GM12878 (cell line): ENCODE data around the gene BORCS6. TPM values are rescaled to one million over a fixed set of nuclear protein-coding genes. Genes with fewer than 3 reads are reported as not detected.

Experiments
- ATAC-seq: fragments of 200-7000 bp; cut with Tn5 transposase; 3 replicates; pipeline ENCODE4 v1.9.1; 2020; ENCODE audit warnings: mild to moderate bottlenecking, moderate library complexity
- BruUV-seq: library from RNA; stranded (reverse); fragments of 400-500 nt; replicated peaks from 2 replicates; lab custom pipeline; 2021; lab: Mats Ljungman, UMichigan
- CTCF ChIA-PET: fragments of 300-600 bp; sonication (Branson Sonifier 250); formaldehyde crosslinking; extraction: SDS; loops from one replicate; lab custom pipeline; 2021; ENCODE audit warnings: inconsistent platforms; lab: Yijun Ruan, JAX
- POLR2A ChIA-PET: fragments of 350-600 bp; formaldehyde crosslinking; extraction: SDS; loops from one replicate; lab custom pipeline; 2021; ENCODE audit warnings: inconsistent platforms; lab: Charles Lee
- RAD21 ChIA-PET: fragments of 300-600 bp; sonication (Branson Sonifier 250); formaldehyde crosslinking; loops from one replicate; lab custom pipeline; 2023; ENCODE audit warnings: antibody characterized with exemption; ENCODE audit not compliant: unreplicated experiment; lab: Charles Lee
- SMC1A ChIA-PET: fragments of 300-600 bp; sonication (Branson Sonifier 250); formaldehyde crosslinking; loops from one replicate; lab custom pipeline; 2023; ENCODE audit not compliant: unreplicated experiment, uncharacterized antibody; lab: Charles Lee
- DNase-seq: peaks from one replicate; pipeline ENCODE4 v3.0.0-alpha.2; 2011; ENCODE audit warnings: low read depth, low spot score
- FAIRE-seq: peaks from 3 replicates; lab custom pipeline; 2011; peaks lifted over from hg19 to GRCh38; lab: Jason Lieb, UNC
- H2AFZ ChIP-seq: 2 replicates; pipeline ENCODE4 v1.6.0; 2011; ENCODE audit warnings: low read depth, low read length, control low read depth; ENCODE audit not compliant: control insufficient read depth
- H3K27ac ChIP-seq: 2 replicates; pipeline ENCODE4 v1.5.1; 2011; ENCODE audit warnings: control low read depth; ENCODE audit not compliant: control insufficient read depth, insufficient read depth
- H3K27me3 ChIP-seq, 2 experiments: replicated peaks in 1 of 2; 2 replicates each; pipeline versions ENCODE4 v1.6.0 to v1.6.1; 2011; ENCODE audit warnings: low read length in 1 of 2; ENCODE audit not compliant: control insufficient read depth in 2 of 2, insufficient read depth in 2 of 2
- H3K36me3 ChIP-seq, 2 experiments: 2 replicates each; pipeline ENCODE4 v1.5.1; 2011; ENCODE audit warnings: low read length in 1 of 2; ENCODE audit not compliant: control insufficient read depth in 2 of 2, insufficient read depth in 2 of 2
- H3K4me1 ChIP-seq: 2 replicates; pipeline ENCODE4 v1.6.1; 2011; ENCODE audit warnings: mild to moderate bottlenecking, low read length, moderate library complexity, mixed read lengths; ENCODE audit not compliant: control insufficient read depth, insufficient read depth
- H3K4me2 ChIP-seq: 2 replicates; pipeline ENCODE4 v1.6.0; 2011; ENCODE audit warnings: control low read depth; ENCODE audit not compliant: control insufficient read depth, insufficient read depth
- H3K4me3 ChIP-seq: fragments of 200-600 bp; sonication (generic); 2 replicates; pipeline ENCODE4 v1.5.1; 2016
- H3K79me2 ChIP-seq: 2 replicates; pipeline ENCODE4 v1.6.0; 2011; ENCODE audit warnings: low read length; ENCODE audit not compliant: control insufficient read depth, insufficient read depth
- H3K9ac ChIP-seq: 2 replicates; pipeline ENCODE4 v1.8.0; 2011; ENCODE audit warnings: low read length, control low read depth, mixed read lengths; ENCODE audit not compliant: control insufficient read depth, insufficient read depth
- H3K9me3 ChIP-seq: replicated peaks from 3 replicates; pipeline ENCODE4 v1.5.1; 2011; ENCODE audit warnings: mild to moderate bottlenecking, low read length; ENCODE audit not compliant: control insufficient read depth, insufficient read depth
- H4K20me1 ChIP-seq: 2 replicates; pipeline ENCODE4 v1.6.0; 2011; ENCODE audit not compliant: control insufficient read depth, insufficient read depth
- CREB1 ChIP-seq: IDR thresholded peaks from 2 replicates; pipeline ENCODE4 v1.6.1; 2012; ENCODE audit warnings: low read depth, mild to moderate bottlenecking, inconsistent platforms
- E4F1 ChIP-seq: fragments of 450-650 bp; IDR thresholded peaks from 2 replicates; pipeline ENCODE4 v1.6.1; 2018; ENCODE audit warnings: borderline replicate concordance, mild to moderate bottlenecking; ENCODE audit not compliant: partially characterized antibody
- FOXK2 ChIP-seq: fragments of 450-650 bp; IDR thresholded peaks from 2 replicates; pipeline ENCODE4 v1.6.1; 2017; ENCODE audit warnings: mild to moderate bottlenecking, moderate library complexity
- HSF1 ChIP-seq: fragments of 150-350 bp; IDR thresholded peaks from 2 replicates; pipeline ENCODE4 v1.6.1; 2014; ENCODE audit warnings: mild to moderate bottlenecking, low read depth, low read length
- PML ChIP-seq: IDR thresholded peaks from 2 replicates; pipeline ENCODE4 v1.6.1; 2012; ENCODE audit warnings: low read length, inconsistent platforms
- POU2F2 ChIP-seq: IDR thresholded peaks from 3 replicates; pipeline ENCODE4 v1.6.1; 2011; ENCODE audit warnings: low read depth, mild to moderate bottlenecking, low read length, borderline replicate concordance
- TCF3 ChIP-seq: IDR thresholded peaks from 2 replicates; pipeline ENCODE4 v1.6.1; 2012; ENCODE audit warnings: low read depth, mild to moderate bottlenecking, low read length, borderline replicate concordance; ENCODE audit not compliant: insufficient read depth
- ZNF274 ChIP-seq: IDR thresholded peaks from one replicate; pipeline ENCODE4 v1.8.0; 2011; ENCODE audit not compliant: insufficient read length, insufficient read depth
- WGBS: methylation state at CpG from one replicate; pipeline ENCODE4 v1.1.6; 2016; ENCODE audit warnings: low lambda C conversion rate; ENCODE audit not compliant: insufficient replicate concordance, insufficient coverage; ENCODE audit errors: missing lambda C conversion rate; 5-methylcytosine and 5-hydroxymethylcytosine counted together
- in situ Hi-C: fragments of 300-500 bp; cut with MboI; formaldehyde crosslinking; loops from 9 replicates; pipeline ENCODE4 v1.14.3; 2018; ENCODE audit warnings: mixed read lengths
- intact Hi-C: fragments of 100-400 bp; cut with micrococcal nuclease; formaldehyde crosslinking; loops from one replicate; pipeline ENCODE4 v1.14.2; 2022; ENCODE audit not compliant: unreplicated experiment
- polyA plus RNA-seq, 11 experiments: library from polyadenylated mRNA; depleted of rRNA in 4 of 11; unstranded in 6 of 11; stranded (reverse) in 5 of 11; fragments of >200 nt; fragmentation: Nextera tagmentation in 4 of 11; fragmentation: Illumina TruSeq in 1 of 11; extraction: Ambion mirVana in 4 of 11; extraction: Trizol in 1 of 11; gene quantifications; 1 replicate in 1 of 11; 2 replicates in 10 of 11; pipeline versions ENCODE4 v1.2.1 to v1.2.3, GENCODE V29; 2011 to 2016; ENCODE audit warnings: inconsistent platforms in 2 of 11, missing spikeins in 2 of 11, low read depth in 1 of 11
- total RNA-seq, 4 experiments: library from RNA; depleted of rRNA in 3 of 4; stranded (reverse); fragments of >200 nt in 3 of 4; fragmentation: Illumina TruSeq in 1 of 4; extraction: Trizol in 1 of 4; gene quantifications; 2 replicates each; pipeline versions ENCODE4 v1.2.1 to v1.2.3, GENCODE V29; 2013 to 2021
- TF ChIP-seq, protein P1 (sequence below): fragments of 450-650 bp; formaldehyde crosslinking; IDR thresholded peaks from 2 replicates; pipeline ENCODE4 v1.4.0; 2022; ENCODE audit warnings: mild to moderate bottlenecking, moderate library complexity
- TF ChIP-seq, protein P2 (sequence below): fragments of 450-650 bp; IDR thresholded peaks from 2 replicates; pipeline ENCODE4 v1.6.1; 2017; ENCODE audit warnings: mild to moderate bottlenecking, moderate library complexity

The BORCS6 gene
- total and polyA plus RNA-seq, 10 of the 15 experiments (the other 5 are each of a cell fraction or from before 2014, with no cell fraction given) = 0.37 to 14.1 (median 6.7) TPM

- Histone ChIP-seq H3K27me3 (no peaks in the 10 kb centered on the region), H3K9me3 (no peaks in the 10 kb centered on the region), H3K27ac (peak within 1 kb of the TSS; percentile 61), H2AFZ (peak within 1 kb of the TSS; percentile 83), H4K20me1 (no peaks in the 10 kb centered on the region), H3K79me2 (peaks cover 3% of the 10 kb centered on the region; the same call in 1 of the 2 replicates), H3K4me1 (peaks cover 14% of the 10 kb centered on the region), H3K9ac (peak within 1 kb of the TSS; percentile 67), H3K36me3 (no peaks in the 10 kb centered on the region), H3K4me3 (peak within 1 kb of the TSS; percentile 93), H3K4me2 (peak within 1 kb of the TSS; percentile 70)
- intact Hi-C loops = no loop called here
- CTCF ChIA-PET = interaction anchor here (0.6 to 1.7 kb wide), 5 partner anchors 15 to 85 kb away, joined by 3 to 8 read pairs (median 3); partner anchors contain the start of gene HES7
- in situ Hi-C loops = no loop called here
- RAD21 ChIA-PET = interaction anchor here (0.7 to 2.5 kb wide), 6 partner anchors 9 to 50 kb away, joined by 3 to 13 read pairs (median 4); partner anchors contain the start of gene BORCS6
- WGBS = under 1% methylated on average over 53 of the region's 56 CpGs
- FAIRE-seq (peak; percentile 27), DNase-seq (peak; percentile 69), ATAC-seq (peak; percentile 73)
- POLR2A ChIA-PET = interaction anchor here (0.6 to 2.8 kb wide), 7 partner anchors 11 to 311 kb away, joined by 3 to 26 read pairs (median 3); partner anchors contain the start of gene CTC1
- TSS peak; percentile 66 for BruUV-seq
- SMC1A ChIA-PET = interaction anchor here (0.5 to 1.1 kb wide), 3 partner anchors 10 to 118 kb away, joined by 3 read pairs; partner anchors contain the start of gene SLC25A35
- no peak for TF ChIP-seq TCF3
- TF ChIP-seq E4F1 = no peak
- no peak for TF ChIP-seq FOXK2
- TF ChIP-seq, protein P1, sequence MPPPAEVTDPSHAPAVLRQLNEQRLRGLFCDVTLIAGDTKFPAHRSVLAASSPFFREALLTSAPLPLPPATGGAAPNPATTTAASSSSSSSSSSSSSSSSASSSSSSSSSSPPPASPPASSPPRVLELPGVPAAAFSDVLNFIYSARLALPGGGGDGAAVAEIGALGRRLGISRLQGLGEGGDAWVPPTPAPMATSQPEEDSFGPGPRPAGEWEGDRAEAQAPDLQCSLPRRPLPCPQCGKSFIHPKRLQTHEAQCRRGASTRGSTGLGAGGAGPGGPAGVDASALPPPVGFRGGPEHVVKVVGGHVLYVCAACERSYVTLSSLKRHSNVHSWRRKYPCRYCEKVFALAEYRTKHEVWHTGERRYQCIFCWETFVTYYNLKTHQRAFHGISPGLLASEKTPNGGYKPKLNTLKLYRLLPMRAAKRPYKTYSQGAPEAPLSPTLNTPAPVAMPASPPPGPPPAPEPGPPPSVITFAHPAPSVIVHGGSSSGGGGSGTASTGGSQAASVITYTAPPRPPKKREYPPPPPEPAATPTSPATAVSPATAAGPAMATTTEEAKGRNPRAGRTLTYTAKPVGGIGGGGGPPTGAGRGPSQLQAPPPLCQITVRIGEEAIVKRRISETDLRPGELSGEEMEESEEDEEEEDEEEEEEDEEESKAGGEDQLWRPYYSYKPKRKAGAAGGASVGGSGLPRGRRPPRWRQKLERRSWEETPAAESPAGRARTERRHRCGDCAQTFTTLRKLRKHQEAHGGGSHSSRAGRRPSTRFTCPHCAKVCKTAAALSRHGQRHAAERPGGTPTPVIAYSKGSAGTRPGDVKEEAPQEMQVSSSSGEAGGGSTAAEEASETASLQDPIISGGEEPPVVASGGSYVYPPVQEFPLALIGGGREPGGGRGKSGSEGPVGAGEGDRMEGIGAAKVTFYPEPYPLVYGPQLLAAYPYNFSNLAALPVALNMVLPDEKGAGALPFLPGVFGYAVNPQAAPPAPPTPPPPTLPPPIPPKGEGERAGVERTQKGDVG = no peak
- TF ChIP-seq POU2F2 = no peak
- TF ChIP-seq HSF1 = no peak
- peak; percentile 49; the same call in 1 of the 2 replicates for TF ChIP-seq CREB1
- no peak for TF ChIP-seq ZNF274
- TF ChIP-seq, protein P2, sequence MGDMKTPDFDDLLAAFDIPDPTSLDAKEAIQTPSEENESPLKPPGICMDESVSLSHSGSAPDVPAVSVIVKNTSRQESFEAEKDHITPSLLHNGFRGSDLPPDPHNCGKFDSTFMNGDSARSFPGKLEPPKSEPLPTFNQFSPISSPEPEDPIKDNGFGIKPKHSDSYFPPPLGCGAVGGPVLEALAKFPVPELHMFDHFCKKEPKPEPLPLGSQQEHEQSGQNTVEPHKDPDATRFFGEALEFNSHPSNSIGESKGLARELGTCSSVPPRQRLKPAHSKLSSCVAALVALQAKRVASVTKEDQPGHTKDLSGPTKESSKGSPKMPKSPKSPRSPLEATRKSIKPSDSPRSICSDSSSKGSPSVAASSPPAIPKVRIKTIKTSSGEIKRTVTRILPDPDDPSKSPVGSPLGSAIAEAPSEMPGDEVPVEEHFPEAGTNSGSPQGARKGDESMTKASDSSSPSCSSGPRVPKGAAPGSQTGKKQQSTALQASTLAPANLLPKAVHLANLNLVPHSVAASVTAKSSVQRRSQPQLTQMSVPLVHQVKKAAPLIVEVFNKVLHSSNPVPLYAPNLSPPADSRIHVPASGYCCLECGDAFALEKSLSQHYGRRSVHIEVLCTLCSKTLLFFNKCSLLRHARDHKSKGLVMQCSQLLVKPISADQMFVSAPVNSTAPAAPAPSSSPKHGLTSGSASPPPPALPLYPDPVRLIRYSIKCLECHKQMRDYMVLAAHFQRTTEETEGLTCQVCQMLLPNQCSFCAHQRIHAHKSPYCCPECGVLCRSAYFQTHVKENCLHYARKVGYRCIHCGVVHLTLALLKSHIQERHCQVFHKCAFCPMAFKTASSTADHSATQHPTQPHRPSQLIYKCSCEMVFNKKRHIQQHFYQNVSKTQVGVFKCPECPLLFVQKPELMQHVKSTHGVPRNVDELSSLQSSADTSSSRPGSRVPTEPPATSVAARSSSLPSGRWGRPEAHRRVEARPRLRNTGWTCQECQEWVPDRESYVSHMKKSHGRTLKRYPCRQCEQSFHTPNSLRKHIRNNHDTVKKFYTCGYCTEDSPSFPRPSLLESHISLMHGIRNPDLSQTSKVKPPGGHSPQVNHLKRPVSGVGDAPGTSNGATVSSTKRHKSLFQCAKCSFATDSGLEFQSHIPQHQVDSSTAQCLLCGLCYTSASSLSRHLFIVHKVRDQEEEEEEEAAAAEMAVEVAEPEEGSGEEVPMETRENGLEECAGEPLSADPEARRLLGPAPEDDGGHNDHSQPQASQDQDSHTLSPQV = no peak
- TF ChIP-seq PML = no peak
These were observed 13.6 kb downstream of the BORCS6 start, which contains the start of gene TMEM107 for GRCh38 chr17:8176197-8176940. Gene TMEM107 (minus strand): TSS chr17:8176380. CDS start chr17:8176286, 94 bp downstream.
